Nucleus accumbens (tissue), 56 donors: ENCODE measurements around the gene HDLBP.

Experiments used
- DNase-seq, 56 donors: peaks; one replicate each; lab custom pipeline; 2025; lab: John Stamatoyannopoulos, UW

The HDLBP gene, protein sequence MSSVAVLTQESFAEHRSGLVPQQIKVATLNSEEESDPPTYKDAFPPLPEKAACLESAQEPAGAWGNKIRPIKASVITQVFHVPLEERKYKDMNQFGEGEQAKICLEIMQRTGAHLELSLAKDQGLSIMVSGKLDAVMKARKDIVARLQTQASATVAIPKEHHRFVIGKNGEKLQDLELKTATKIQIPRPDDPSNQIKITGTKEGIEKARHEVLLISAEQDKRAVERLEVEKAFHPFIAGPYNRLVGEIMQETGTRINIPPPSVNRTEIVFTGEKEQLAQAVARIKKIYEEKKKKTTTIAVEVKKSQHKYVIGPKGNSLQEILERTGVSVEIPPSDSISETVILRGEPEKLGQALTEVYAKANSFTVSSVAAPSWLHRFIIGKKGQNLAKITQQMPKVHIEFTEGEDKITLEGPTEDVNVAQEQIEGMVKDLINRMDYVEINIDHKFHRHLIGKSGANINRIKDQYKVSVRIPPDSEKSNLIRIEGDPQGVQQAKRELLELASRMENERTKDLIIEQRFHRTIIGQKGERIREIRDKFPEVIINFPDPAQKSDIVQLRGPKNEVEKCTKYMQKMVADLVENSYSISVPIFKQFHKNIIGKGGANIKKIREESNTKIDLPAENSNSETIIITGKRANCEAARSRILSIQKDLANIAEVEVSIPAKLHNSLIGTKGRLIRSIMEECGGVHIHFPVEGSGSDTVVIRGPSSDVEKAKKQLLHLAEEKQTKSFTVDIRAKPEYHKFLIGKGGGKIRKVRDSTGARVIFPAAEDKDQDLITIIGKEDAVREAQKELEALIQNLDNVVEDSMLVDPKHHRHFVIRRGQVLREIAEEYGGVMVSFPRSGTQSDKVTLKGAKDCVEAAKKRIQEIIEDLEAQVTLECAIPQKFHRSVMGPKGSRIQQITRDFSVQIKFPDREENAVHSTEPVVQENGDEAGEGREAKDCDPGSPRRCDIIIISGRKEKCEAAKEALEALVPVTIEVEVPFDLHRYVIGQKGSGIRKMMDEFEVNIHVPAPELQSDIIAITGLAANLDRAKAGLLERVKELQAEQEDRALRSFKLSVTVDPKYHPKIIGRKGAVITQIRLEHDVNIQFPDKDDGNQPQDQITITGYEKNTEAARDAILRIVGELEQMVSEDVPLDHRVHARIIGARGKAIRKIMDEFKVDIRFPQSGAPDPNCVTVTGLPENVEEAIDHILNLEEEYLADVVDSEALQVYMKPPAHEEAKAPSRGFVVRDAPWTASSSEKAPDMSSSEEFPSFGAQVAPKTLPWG (N-terminal part only)

DNA sequence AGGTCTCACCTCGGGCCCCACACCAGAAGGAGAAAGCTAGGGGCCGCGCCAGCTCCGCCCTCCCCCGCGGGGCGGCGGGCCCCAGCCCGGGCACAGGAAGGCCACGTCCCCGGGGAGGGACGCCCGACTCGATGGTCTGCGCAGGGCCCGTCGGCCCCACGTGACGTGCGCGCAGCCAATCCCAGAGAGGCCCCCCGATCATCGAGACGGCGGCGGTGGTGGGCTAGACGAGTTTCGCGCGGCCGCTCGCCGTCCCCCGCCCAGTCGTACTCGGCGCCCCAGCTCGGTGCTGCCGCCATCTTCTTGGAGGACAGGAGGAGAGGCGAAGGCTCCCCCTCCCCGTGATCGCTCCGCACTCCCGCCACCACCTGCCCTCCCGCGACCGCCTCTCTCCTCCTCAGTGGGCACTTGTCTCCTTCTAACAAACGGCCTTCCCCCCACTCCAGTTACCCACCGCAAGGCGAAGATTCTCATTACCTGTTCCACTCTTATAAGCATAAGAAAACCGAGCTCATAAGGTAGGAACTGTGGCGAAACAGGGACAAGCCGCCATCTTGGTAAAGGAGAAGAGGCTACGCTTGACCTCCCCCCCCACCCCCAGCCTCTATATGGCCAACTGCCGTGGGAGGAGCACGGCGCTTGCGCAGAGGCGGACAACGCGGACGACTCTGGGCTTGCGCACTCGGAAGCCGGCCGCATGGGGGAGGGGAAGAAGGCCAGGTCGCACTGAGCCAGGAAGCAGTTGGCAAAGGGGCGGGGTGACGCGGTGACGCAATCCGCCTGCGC lies at the start of gene HDLBP:
Gene HDLBP (minus strand): TSS at position 580 of the 786 bp plus-strand sequence. CDS start 48,803 bp downstream, outside the sequence.
- DNase-seq: peak; percentile 69 to 99 (median 97)

DNA sequence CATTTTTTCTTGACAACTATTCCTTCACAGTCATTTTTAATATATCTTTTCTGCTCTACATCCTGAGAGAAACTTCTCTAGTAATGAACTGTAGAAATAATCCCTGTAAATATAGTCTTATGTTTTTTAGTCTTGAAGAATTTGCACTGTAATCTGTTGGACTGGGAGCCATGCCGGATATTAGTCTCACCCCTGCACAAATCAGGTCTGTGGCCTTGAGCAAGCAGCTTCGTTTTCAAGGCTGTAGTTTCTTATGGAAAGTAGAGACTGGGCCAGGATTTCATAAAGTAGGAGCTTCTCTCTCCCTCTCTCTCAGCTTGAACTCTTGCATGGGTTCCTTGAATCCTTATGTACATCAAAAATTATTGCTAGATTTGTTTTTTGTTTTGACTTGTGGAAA lies 49.3 kb upstream of the HDLBP start:
- no peak for DNase-seq

DNA sequence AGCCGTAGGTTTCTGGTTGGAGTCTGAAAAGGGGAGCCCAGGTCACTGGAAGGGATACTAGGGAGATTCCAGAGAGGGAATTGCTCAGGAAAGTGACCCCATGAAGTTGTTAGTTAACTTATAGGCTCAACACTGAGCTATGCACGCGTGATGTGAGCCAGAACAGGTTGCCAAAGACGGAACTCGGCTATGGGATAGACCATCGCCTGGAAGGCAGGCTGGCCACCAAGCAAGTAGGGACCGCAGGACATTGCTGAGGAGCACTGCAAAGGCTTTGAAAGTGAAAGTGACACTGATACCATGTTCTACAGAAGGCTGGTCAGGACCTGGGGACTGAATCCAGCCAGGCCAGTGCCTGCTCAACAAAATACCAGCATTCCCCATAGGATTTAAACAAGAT lies 48.0 kb upstream of the HDLBP start:
- no peak for DNase-seq

DNA sequence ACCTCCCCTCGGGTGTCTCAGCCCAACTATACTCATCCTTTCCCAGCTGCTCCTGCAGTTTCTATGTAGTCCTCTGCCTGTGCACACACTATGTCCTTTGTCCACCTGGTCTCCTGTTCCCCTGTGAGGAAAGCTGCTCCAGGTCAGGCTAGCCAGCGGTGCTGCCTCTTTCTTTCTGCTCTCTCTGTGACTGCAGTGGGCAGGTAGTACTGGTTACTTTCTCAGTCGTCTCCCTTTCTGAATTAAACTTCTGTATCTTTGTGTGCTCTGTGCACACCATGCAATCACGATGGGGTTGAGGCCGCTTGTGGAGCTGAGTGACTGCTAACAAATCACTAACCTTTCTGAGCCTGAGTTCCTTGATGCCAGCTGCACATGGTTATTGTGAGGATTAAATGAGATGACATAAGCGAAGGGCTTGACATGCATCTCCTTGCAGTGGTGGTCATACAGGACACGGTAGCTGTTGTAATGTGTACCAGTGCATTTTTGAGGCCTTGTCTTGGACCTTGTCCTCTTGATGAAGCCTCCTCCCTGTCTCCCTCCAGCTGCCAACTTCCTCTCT lies 44.1 kb upstream of the HDLBP start:
- no peak for DNase-seq

DNA sequence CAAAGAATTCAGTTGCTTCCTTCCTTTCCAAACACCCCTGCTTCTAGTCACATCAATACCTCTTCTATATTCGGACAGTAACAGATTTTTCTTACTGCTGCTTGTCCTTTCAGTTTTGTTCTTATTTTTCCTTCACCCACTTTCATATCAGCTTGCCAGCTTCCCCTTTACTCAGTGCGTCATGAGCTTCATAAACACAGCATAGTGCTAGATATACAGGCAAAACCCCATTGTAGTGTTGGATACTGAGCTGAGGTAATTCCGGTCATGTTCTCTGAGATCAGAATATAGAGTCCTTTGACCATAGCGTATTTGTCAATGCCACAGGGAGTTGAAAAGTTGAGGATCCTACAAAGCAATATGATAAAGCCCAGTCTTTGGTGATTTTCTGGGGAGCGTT lies 43.0 kb upstream of the HDLBP start:
- no peak for DNase-seq

DNA sequence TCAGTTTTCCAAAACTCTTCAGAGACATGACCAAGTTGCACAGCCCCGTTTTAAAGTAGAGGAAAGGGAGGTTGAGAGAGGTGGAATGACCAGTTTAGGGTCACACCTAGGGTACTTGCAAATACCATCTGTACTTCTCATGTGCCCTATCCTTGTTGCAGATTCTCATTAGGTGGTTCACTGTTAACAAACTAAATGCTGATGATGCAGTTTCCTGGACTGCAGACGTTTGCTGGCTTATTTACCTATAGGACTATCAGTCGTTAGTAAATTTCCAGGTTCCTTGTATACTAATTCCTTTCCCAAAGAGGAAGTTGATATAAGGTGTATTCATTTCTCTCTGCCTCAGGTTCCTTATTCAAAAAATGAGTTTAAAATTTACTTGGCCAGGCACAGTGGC lies 42.1 kb upstream of the HDLBP start:
- no peak for DNase-seq

DNA sequence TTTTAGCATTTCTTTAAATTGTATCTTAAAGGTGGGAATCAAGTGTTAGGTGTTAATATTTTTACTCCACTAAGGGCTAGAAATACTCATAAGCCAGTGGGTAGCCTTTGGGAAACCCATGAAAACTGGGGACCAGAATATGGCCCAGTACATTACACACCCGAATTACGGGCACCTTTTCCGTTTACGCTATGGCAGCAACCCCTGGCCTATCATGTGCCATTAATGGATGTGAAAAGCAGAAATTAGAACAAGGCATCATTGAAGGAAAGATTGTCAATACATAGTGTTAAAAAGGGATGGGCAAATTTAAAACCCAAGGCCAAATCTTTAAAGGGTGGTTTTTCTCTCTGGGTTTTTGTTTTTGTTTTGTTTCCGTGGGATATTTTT lies 41.4 kb upstream of the HDLBP start:
- no peak for DNase-seq

DNA sequence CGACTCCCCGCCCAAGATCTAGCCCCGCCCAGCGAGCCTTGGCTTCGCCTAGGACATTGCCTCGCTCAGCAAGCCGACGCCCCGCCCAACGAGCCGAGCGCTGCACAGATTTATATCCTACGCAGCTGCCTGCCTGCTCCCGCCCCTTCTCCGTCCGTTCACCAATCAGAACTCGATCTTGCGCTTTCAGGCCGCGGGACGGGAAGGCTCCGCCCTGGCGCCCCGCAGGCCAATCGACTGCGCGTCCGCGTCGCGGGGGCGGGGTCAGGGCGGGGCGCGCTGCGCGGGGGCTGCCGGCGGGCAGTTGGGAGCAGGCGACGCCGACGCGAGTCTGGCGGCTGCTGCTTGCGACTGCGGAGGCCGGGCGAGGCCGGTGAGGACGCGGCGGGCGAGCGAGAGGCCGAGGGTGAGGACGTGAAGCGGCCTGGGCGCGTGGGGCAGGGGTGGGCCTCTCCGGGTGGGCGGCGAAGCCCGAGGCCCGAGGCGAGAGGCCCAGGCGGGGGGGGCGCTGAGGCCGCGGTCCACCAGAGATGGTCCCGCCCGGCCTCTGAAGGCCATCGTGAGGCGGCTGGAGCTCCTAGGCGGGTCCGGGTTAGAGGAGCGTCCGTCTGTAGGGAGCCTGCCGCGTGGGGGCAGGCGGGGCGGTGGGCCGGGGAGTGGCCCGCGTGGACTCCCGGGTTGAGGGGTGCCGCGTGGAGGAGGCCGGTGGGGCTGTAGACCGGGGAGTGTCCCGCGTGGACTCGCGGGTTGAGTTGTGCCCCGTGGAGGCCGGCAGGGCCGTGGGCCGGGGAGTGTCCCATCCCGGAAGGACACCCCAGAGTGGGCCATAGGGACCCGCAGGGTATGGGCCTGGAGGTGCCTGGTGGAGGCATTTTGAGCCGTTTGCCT lies 40.8 kb upstream of the HDLBP start, which contains the start of gene FARP2:
Gene FARP2 (plus strand): TSS at position 303 of the 888 bp plus-strand sequence. CDS start 16,823 bp downstream, outside the sequence.
- DNase-seq: peak; percentile 69 to 100 (median 99)

DNA sequence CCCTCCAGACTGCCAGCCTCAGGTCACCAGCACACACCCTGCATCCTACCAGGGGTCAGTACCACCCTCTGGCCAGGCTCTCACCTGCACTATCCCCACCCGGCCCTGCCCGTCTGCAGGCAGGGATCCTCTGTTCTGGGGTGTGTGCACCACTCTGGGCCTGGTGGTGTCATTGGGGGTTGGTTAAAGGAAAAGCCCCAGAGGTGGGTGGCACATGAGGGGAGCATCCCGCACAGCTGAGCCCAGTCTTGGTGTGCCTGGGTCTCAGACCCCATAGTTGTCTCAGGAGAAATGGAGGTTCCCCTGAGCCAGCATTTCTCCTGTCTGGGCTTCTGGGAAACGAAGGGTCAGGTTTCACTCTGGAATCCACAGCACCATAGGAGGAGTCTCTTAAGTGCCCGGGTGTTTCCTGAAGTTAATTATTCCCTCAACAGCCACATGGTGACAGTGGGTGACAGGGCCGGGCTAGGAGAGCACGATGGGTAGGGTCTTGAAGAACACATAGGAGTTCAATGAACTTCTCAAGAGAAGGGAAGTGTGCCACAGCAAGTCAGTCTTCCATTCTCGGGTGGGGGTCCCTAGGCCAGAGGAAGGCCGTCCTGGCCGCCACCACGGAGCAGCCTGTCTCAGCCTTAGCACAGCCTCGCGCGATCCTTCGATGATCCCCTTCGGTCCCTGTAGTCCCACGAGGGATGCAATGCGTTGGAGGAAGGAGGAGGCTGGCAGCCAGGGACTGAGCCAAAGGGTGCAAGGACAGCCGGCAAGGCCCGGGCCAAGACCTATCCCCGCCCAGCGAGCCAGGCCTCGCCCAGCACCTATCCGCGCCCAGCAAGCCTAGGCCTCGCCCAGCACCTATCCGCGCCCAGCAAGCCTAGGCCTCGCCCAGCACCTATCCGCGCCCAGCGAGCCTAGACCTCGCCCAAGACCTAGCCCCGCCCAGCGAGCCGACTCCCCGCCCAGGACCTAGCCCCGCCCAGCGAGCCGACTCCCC lies 39.5 kb upstream of the HDLBP start:
- peak in 32 of 56 donors; percentile 13 to 80 (median 52) for DNase-seq

DNA sequence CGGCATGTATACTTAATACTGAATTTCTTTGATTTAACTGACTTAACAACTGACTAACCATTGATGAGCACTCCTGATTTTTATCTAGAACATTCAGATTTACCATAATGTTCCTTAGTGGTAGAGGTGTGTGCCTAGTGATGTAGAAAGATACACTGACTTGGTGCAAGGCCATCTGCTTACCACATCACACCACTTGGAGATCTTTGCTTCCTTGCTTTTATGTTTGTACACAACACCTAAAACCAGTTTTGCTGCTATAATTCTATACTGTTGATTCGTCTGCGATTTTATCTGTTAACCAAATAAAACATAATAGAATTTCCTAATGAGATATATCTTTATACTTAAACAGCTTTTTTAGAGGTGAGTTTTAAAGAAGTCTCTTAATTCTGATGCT lies 36.8 kb upstream of the HDLBP start:
- DNase-seq: no peak

DNA sequence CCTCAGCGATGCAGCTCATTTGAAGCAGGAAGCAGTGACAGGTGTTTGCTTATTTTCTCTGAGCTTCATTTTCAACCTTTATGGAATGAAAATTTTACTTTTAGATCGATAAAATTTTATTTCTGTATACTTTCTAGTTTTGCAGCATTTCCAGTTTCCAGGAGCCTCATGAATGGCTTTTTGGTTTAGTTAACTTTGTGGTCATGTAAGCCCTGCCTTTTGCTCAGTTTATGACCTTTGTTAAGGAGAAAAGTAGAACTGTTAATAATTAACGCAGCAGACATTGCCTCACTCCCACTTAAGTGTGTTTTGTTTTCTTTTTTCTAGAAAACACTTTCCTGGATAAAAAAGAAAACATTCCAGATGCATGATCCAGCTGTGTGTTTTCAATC lies 36.2 kb upstream of the HDLBP start:
- no peak for DNase-seq

DNA sequence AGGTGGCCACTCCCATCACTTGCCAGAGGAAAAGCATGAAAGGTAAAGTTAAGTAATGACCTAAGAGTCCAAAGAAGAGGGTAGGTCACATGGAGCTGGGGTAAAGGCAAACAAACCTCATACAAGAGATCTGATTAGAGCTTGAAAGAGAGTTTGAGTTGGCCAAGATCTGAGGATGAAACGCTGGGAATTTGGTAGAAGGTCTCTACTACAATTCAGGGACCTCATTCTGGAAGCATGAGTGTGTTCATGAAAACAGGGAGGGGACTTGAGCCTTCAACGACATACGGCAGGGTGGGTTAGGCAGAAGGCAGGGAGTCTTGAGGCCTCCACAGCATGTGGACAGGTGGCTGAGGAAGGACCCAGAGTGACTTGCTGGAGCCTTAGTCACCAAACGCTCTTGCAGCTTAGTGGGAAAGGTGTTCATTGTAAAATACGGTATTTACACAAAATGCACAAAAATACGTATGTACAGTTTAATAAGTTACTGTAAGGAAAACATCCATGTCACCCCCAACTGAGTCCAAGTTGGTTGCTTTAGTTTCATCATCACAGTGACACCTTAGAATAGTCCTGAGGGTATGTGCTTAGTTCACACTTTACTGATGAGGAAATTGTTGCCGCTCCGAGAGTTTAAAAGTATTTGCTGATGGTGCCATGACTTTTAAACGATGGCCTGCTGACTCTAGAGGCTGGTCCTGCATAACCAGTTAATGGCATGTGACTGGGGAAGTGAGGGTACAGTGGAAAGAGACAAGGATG lies 35.6 kb upstream of the HDLBP start:
- no peak for DNase-seq

DNA sequence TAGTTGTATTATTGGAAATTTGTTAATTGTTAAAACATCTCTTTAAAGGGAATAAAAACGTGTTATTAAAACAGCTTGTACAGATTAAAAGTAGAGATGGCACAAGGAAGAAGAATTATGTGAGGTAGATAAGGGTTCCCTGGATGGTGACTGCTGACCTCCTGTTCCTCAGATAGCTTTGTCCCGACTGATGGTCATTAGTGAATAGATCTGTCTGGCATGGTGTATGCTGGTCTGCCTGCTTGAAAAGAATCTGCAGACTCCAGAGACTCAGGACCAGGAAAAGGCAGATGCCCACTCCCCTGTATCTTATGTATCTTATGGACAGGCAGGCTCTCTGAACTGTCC lies 35.0 kb upstream of the HDLBP start:
- no peak for DNase-seq

DNA sequence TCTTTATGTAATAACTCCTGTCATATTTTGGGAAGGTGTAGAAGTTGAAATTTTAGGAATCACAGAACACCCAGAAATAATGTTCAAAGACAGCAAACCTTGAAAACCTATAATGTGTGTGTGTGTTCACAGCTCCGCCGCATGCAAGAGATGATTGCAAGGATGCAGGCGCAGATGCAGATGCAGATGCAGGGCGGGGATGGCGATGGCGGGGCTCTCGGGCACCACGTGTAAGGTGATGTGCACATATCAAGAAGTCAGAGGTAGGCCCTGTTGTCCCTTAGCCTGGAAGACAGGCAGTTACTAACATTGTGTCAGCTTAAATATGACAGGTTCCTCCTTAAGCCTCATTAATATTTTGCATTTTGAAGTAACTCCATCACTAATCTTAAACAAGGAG lies 34.5 kb upstream of the HDLBP start:
- DNase-seq: no peak

DNA sequence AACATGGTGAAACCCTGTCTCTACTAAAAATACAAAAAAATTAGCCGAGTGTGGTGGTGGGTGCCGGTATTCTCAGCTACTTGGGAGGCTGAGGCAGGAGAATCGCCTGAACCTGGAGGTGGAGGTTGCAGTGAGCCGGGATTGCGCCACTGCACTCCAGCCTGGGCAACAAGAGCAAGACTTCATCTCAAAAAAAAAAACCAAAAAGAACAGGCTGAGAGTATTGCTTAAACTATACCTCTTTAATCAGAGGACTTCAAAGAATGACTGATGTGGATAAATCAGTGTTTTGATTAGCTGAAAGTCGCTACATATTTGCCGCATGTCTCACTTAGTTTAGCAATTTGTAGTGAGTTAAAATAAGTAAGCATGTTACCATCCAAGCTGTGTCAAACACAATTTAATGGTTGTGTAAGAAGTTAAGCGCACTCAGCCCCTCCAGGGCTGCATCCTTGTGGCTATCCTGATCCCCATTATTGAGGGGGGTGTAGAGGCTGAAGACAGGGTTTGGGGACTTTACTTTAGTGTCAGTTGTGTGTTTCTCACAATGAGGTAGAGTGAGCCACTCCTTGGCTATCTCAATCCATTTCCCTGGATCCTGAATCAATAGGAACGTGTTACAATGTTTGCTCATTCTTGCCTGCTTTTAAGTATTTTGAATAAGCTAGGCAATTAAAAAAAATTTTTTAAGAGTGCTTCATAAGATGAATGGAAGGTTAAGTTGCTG lies 29.6 kb upstream of the HDLBP start:
- no peak for DNase-seq

DNA sequence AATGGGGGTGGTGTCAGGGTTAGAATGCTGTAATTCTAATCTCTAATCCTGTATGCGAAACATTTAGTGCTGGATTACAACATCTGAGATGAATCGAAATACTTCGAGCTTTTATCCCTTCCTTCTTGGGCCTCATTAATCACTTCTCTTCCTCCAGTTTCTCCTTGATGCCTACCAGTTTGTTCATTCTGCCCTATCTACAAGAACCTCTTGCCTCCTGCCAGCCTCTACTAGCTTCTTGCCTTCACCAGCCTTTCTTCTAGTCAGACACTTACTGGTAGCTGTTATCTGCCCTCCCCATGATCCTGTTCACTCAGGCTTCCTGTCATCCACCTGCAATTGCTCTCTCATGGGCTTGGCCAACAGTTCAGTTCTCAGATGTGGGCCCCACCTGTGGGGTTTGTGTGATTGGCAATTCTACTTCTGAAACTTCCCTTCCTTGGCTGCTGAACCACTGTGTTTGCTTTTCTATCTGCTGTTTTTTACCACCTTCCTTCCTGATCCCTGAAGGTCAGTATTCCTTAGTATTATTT lies 25.2 kb upstream of the HDLBP start:
- no peak for DNase-seq
